Measurements from ENCODE around the gene DAPK3.
"Not testable (repeated sequence)": the region's sequence is repeated elsewhere in the genome, so short reads cannot be mapped to it uniquely, and the experiment has no call there.

Gene DAPK3

DNA sequence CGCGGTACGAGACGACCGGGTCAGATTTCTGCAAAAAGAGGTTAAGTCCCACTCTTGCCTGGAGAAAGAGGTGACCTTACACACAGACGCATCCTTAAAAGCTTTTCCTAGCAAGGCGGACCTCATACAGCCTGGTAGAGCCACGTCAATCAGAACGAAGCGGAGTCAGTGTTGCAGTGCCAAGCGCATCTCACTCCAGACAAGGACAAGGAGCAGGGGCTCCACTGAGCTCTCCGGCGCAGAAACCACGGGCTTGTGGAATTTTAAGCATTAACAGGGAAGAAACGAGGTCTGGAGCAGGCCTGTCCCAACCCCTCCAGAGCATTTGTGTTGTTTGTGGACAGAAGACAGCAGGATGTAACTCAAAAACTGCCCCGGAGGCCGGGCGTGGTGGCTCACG, 7.2 kb upstream of the DAPK3 start:
- no peak for DNase-seq (ENCODE audit: low read depth)

DNA sequence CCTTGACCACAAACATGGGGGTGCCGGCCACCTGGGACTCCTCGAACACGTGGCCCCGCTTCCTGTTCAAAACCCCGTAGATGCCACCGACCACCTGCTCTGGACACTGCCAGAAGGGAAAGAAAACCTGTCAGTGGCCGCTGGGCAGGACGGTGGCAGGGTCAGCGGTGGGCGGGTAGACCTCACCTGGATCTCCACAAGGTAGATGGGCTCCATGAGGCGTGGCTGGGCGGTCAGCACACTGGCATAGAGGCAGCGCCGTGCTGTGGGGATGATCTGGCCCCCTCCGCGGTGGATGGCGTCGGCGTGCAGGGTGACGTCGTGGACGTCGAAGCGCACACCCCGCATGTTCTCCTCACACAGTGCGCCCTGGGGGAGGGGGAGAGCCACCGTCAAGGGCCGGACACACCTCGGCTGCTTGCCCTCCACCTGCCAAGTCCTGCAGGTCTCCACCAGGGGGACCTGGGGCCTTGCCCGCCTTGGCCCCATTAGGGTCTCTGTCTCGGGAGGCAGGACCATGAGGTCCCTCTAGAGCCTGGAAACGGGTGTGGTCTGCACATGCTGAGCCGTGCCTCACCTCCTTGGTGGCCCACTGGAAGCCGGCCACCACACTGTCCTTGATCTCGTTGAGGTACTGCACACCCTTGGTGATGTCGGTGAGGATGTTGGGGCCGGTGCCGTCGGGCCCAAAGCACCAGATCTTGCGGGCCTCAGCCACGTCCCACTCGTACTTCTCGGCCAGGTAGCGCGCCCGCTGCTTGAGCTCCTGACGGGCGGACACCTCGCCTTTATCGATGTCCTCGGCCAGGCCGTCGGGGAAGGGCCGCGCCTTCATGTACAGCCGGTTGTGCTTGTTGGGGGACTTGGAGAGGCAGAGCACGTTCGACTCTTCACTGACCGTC, 6.6 kb upstream of the DAPK3 start:
- no peak for DNase-seq (ENCODE audit: low read depth)

DNA sequence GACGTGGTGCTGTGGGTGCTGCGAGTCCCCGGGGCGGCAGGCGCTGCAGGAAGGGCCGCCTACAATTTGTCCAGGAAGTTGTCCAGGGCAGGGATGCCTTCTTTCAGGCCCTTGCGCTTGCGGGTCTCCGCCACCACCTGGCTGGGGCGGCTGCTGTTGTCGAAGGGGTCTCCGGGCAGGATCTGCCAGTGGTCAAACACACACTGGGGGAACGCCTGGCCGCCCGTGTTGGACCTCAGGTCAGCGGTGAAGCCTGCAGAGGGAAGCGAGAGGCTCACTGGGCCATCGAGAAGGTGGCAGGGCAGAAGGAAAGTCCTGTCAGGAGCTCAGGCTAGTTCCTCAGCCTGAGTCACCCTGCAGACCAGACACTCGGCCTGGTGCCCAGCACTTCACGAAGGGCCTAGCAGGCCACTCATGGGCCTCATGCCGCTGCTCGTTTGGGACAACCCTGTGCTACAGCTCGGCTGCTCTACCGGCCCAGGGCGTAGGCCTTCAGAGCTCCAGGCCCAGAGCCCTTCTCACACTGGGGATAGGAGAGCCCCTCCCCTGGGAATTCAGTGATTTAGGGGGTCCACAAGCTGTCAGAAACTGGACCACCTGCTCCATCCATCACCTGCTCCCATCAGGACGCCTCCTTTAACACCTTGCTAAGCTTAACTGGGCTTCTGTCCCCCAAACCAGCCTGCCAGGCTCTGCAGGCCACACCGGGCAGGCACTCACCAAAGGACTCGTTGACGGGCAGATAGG, 5.8 kb upstream of the DAPK3 start:
- DNase-seq (ENCODE audit: low read depth) = no peak

DNA sequence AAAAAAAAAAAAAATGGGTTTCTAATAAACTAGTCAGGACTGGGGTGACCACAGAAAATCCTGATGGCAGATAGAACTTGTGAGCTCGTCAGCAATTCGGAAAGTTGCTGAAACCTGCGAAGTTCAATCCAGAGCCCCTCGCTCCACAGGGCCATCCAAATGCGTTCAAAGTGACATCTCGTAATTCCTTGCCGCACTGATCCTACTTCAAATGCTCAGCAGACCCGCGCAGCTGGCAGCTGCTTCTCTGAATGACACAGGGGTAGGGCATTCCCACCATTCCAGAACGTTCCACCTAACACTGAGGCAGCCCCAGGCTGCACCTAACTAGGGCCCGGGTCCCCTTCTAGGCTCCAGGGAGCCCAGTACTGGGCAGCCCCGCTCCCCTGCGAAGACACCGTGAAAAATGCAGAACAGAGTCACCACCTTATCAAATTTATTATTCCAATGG, 4.8 kb upstream of the DAPK3 start:
- DNase-seq (ENCODE audit: low read depth) = no peak

DNA sequence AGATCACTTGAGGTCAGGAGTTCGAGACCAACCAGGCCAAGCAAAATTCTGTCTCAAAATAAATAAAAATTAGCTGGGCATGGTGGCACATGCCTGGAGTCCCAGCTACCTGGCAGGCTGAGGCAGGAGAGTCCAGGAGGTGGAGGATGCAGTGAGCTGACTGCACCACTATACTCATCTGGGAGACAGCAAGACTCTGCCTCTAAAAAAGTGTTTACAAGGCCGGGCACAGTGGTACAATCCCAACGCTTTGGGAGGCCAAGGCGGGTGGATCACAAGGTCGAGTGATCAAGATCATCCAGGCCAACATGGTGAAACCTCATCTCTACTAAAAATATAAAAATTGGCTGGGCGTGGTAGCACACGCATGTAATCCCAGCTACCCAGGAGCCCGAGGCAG, 4.2 kb upstream of the DAPK3 start:
- no peak for DNase-seq (ENCODE audit: low read depth)

DNA sequence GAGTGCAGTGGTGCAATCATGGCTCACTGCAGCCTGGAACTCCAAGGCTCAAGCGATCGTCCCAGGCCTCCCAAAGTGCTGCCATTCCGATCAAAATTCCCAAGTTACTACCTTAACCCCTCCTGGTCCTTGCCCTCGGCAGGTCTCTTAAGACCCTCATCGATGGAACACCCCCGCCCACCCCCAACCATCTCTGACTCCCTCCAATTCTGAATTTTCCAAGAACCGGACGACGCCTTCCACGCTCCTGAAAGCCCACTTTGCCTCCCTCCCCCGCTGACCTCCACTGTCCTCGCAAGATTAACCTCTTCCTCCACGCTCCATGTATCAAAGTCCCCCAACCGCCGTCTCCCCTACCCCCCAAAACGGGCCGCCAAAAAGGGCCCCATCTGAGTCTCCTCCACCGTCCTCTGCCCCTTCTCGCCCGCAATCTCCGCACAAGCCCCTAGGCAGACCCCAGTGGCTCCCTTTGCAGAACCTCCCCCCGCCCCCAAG, 539 bp downstream of the DAPK3 start:
- DNase-seq (ENCODE audit: low read depth) = no peak

DNA sequence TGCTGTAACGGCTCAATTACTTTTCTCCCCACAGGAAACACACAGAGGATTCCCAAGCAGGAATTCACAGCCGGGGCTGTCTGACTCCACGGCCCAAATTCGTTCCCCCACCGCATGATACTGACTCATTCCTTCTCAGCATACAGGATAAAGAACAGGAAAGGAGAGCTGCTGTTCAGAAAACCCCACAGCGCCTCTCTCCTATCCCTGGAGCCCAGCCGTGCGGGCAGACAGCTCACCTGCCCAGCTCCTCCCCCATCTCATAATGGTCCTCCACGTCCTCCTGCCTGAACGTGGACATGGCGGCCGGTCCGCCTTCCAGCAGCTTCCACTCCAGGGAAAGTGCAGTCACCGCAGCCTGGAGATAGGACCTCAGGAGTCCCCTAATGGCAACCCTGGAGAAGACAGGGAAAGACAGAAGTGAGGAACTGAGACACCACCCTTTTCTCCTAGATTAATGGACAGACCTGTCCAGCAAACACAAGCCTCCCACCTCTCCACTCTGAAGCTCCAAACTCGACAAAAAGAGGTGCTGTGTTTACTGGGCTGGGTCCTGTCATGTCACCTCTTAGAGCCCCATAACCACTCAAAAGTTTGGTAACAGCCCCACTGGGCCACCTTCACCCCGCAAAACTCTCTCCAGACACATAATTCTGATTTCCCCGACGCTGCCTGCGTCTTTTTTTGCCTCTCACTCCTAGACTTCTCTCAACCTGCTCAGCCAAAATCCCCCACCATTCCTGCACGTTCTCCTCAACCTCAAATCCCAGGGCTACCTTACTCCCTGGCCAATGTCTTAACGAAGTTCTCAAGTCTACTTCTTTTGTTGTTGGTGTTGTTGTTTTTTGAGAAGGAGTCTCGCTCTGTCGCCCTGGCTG, 1.2 kb downstream of the DAPK3 start:
- DNase-seq (ENCODE audit: low read depth) = no peak

DNA sequence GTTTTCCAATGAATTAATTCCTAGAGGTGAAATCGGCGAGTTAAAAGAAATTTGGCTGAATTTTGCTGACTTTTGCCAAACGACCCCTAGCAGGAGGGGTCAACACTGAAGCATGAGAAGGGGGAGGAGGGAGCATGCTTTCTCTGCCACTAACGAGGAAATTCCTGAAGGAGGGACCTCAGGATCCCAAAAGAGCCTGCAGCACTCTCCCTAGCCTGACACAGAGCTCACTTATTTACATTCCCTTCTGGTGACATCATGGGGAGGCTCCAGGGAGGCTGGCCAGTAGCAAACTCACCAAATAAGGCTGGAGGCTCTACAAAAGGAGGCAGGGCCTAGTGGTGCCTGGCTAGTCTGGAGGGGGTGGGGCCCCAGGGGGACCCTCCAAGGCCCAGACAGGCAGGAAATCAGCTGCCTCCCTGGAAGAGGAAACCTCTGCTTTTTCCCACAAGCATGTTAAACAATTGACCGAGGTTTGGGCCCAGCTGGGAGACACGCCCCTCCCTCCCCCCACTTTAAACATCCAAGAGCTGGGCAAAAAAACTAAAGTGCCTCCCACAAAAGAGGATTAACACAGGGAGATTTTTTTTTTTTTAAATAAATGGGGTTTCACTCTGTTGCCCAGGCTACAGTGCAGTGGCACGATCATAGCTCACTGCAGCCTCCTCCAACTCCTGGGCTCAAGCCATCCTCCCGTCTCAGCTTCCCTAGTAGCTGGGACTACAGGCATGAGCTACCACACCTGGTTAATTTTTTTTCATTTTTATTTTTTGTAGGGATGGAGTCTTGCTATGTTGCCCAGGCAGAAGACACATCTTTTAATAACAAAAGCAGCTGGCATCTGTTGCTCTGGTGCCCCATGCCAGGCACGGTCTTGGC, 2.1 kb downstream of the DAPK3 start:
- no peak for DNase-seq (ENCODE audit: low read depth)

DNA sequence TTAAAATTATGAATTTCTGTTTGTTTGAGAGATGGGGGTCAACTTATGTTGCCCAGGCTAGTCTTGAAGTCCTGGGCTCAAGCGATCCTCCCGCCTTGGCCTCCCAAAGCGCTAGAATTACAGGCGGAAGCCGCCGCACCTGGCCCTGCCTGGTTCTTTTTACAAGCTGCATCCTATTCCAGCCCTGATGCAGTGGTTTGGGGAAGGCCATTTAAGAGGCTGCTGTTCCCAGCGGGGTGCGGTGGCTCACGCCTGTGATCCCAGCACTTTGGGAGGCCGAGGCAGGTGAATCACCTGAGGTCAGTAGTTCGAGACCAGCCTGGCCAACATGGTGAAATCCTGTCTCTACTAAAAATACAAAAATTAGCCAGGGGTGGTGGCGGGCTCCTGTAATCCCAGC, 2.9 kb downstream of the DAPK3 start:
- DNase-seq (ENCODE audit: low read depth) = not testable (repeated sequence)

DNA sequence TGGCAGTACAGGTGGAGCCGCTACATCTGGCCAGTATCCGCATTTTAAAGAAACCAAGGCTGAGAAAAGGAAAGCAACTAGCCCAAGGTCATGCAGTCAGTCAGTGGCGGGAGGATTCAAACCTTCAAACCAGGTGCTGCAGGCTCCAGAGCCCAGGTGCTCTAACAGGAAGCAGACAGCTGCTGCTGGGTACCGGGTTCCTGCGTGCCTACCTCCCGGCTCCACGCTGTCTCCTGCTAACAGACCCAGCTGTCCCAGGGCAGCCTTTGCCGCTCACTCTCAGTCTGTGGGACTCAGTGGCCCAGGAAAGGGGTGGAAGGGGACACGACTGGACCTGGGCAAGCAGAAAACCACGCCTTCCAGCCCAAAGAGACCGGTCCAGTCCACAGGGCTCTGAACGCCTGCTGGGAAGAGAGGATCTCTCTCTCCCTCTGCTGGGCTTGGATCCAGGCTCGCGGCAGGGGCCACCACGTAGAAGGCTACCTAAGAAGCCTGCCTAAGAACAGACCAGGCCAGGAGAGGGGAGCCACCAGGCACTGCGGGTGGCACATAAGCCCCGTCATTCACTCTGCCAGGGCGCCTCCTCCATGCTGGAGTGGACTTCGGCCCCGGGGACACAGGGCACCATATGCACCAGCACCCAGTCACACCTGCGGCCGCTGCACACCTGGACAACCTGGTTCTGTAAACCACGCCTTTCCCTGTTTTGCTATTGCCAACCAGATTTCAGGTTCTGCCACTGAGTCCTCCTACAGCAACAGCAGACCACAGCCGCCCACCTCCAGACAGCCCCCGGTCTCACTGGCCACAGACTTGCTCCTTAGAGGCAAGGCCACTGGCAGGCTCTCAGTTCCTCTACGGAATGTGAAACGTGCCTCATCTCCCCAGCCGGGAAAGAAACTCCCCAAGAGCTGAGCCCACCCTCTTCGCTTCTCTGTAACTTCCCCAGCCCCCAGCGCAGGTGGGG, 4.6 kb downstream of the DAPK3 start:
- no peak for DNase-seq (ENCODE audit: low read depth)

DNA sequence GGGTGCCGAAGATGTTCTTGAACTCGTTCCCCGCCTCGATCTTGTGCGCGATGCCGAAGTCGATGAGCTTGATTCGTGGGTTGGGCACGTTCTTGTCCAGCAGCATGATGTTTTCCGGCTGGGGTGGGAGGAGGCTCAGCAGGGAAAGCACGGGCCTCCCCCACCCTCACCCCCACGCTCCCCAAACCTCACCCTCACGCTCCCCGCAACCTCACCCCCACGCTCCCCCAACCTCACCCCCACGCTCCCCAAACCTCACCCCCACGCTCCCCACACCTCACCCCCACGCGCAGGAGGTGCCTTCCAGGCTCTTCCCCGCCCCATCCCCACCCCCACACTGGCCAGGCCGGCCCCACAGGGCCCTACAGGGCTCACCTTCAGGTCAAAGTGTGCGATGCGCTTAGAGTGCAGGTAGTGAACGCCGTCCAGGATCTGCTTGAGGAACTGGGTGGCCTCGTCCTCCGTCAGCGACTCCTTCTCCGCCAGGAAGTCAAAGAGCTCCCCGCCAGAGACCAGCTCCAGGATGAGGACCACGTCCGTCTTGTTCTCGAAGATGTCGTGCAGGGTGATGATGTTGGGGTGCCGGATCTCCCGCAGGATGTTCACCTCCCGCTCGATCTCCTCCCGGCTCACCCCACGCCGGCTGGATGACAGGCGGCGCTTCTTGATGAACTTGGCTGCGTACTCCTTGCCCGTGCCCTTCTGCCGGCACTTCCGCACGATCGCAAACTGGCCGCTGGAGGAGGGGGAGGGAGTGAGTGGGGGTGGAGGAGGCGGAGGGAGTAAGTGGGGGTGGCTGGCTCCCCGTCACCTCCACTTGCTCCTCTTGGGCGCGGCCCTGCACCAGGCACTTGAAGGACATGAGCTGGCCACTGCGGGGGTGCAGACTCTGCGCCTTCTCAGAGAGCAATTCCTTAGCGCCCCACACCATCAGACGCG, 6.4 kb downstream of the DAPK3 start:
- DNase-seq (ENCODE audit: low read depth) = no peak

DNA sequence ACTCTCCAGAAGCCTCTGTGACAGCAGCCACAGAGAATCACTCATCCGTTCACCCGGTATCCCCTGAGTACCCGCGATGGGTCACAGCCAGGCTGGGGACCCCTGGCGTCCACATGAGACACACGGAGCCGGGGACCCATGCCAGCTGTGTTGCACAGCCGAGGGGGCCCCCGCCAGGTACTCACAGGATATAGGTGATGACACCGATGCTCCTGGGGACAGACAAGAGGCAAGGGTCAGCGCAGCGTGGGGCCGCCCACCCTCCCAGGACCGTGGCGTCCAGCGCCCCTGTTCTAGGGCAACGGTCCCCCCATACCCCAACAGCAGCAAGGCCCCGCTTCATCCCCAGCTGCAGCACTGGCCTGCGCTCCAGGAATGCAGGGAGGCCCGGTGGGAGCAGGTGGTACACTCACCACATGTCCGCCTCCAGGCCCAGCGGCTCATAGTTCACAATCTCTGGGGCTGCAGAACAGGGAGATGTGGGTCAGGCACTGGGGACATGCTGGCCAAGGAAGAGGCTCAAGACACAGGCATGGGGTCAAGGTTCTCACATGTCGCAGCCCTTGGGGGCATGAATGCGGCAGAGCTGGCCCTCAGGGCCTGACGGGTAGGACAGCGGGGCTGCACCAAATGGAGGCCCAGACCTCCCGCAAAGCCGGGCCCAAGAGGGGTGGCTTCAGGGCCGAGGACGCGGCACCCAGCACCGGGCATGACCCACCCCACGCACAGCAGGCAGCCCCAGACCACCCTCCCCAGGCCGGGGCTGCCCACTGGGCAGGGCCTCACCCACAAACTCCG, 7.2 kb downstream of the DAPK3 start:
- no peak for DNase-seq (ENCODE audit: low read depth)

DNA sequence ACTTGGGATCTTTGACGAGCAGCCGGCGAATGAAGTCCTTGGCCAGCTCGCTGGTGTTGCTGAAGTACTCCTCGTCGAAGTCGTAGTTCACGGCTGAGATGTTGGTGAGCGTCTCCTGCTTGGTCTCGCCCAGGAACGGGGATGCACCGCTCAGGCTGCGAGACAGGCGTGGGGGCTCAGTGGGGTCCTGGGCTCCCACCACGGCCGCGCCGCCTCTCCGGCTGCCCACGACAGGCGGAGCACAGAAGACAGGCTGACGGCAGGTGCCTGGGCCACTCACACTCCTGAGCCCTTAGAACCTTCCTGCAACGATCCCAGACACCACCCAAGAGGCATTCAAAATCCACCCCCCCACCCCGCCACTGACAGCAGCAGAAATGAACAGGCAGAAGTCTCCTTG, 9.9 kb downstream of the DAPK3 start:
- DNase-seq (ENCODE audit: low read depth) = no peak

DNA sequence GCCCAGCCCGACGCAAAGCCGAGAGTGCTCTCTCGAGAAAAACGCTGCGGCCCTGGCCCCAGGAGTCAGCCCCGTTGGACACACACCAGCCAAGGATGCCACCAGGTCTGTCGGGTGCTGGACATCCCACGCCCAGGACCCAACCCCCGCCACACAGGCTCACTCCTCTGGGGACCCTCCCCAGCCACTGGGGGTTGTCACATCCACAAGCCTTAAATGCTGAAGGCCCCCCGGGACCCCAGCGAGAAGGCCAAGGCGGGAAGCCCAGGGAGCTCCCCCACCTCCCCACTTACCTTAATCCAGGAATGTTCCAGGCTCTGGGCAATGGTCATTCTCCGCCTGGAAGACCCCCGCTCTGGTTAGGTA, 11.2 kb downstream of the DAPK3 start:
- no peak for DNase-seq (ENCODE audit: low read depth)

DNA sequence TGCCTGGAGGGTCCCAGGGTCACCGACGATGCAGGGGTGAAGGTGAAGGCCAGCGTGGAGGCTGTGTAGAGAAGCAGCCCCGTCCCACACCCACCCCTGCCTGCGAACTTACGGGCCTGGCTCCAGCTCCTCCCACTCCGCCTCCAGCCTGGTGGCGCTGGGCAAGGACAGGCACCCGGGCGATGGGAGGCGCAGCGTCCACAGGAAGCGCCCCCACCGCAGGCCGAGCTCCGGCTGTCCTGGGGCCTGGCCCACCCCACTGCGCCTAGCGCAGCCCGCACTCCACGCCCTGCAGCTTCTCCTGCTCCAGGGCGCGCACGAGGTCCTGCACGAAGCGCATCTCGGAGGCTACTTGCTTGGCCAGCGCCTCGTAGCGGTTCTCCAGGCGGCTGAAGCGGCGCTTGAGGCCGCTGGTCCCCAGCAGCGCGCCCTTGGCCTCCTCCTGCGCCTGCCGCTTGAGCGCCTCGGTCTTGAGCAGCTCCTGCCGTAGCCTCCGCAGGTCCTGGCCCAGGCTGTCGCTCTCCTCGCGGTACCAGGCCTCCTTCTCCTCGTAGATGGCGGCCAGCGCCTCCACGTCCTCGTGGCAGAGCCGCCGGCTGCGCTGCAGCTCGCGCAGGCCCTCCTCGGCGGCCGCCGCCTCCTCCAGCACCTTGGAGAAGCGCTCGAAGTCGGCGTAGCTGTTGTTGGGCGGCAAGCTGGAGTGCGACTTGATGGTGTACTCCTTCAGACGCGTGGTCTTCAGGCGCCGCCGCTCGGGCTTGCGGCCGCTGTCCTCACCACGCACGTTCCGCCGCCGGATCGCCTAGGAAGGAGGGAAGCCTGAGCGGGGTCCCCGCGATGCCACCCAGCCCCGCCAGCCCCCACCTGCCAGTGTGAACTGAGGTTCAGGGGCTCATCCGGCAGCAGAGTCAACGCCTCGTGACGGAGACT, 11.8 kb downstream of the DAPK3 start:
- no peak for DNase-seq (ENCODE audit: low read depth)

DNA sequence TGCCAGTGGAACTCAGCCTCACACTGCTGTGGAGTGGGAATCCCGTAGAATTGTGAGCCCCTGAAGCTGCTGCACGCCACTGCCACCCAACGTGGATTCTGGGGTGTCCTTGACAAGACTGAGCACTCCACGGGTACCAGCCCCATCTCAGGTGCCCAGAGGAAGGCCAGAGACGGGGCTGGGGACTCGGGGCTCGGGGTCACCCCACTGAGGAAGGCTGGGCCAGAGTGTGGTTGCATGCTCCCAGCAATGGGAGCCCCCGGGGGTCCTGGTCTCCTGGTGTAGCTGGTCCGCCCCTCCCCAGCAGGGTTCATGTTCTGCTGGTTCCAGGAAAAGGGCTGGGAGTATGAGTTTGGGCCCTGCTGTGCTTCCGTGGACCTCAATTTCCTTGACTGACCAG, 15.2 kb downstream of the DAPK3 start:
- no peak for DNase-seq (ENCODE audit: low read depth)

DNA sequence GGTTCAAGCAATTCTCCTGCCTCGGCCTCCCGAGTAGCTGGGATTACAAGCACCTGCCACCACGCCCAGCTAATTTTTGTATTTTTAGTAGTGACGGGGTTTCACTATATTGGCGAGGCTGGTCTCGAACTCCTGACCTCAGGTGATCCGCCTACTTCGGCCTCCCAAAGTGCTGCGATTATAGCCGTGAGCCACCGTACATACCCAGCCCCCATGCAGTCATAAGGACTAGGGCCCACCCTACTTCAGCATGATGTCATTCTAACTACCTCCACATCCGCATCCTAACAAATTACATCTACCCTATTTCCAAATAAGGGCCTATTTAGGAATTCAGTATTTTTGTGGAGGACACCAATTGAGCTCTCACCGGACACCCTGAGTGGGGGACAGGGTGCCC, 15.6 kb downstream of the DAPK3 start:
- not testable (repeated sequence) for DNase-seq (ENCODE audit: low read depth)
